Measurements from ENCODE around the gene COG6.

COG6 gene

GRCh38 chr13:39655569-39656324, at the start of gene COG6:
COG6 (plus strand) TSS chr13:39655662; CDS start chr13:39655727, 65 bp downstream.
- DNase-seq = peak; percentile 84 to 96

DNA sequence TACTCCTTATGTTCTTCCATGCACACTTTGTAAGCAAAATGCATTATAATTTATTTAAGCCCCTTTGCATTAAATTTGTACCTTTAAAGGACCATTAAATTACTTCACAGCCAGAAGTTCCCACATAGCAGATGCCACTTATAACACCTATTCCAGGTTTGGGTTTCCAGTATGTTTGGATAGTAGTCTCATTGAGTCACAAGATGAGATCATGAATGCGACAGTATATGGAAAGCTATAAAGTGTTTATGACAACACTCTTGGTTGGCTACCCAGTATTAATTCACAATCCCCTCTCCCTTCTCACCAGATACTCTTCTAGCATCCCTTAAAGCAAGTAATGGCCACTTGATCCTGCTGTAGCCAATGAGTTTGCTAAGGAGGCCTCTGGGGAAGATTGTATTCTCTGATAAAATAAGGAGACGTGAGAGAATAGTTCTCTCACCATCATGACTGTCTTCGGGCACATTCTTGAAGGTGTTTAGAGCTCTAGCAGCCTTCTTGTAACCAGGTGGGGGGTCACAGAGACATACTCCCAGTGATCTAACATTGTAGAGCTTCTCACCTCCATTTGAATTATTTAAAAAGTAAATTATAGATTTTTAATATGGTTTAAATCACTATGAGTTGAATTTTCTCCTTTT, 49.7 kb upstream of the COG6 start:
- DNase-seq = no peak

- DNase-seq = no peak
These were observed 47.6 kb upstream of the COG6 start for GRCh38 chr13:39607876-39608275.

DNA sequence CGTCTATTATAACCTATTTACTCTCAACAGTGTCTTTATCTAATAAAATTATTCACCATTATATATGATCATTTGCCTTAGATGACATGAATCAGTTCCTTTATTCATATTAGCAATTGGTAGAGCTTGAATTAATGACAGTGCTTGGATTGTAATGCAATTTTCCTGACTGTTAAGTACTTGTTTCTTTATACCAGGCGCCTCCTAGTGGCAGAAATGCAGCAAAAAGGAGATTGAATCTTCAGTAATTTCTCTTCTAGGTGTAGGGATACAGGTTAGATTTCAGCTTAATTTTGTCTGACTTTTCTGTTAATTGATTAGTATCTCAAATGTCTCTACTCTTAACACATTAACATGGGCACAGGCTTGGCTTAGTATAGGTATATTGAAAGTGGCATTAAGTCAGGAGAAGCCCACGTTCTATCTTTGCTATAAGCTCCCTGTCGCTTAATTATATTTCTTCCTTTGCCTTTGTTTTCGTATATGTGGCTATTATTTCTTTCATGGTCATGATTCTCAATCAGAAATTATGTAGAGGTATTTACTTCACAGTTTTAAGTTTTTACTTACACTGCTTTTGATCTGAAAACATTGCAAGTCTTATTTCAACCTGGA, 43.3 kb upstream of the COG6 start:
- peak; percentile 76 to 79 for DNase-seq

DNA sequence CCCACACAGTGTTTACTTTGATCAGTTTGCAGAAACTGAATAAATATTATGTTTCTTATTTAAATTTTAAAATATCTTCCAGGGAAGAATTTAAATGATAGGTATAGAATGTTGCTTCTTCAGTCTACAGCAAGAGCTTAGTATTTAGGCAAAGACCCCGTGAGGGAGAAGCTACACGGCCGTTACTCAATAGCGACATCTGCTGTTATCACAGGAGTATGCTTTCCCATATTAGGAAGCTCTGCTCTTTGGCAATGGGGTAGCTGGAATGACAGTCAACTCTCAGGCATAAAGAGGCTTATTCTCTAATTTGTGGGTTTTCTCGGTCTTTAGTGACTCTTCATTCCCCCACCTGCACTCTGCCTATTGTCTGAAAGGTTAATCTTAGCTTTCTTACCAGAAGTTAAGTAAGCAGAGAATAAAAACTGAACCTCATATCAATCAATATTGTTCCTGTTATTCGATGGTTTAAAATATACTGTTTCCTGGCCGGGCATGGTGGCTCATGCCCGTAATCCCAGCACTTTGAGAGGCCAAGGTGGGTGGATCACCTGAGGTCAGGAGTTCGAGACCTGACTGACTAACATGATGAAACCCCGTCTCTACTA, 39.3 kb upstream of the COG6 start:
- peak; percentile 60 to 82 for DNase-seq

DNA sequence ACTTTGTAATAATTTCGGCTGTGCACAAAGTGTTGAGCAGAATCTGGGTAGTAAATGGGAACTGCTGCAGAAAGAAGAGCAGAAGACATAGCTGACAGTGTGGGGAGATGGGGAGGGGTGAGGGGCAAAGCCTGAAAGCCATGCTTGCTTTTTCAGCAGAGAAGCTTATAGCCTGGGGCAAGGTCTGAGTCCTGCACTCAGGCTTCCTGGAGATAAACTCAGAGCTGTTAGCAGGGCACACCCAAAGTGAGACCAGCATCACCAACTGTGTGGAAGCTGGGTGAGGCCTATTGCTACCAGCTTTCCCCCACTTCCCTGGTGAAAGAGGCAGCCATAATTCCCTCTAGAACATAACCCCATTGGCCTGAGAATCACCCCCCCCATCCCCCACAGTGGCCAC, 36.9 kb upstream of the COG6 start:
- DNase-seq = no peak

GRCh38 chr13:39623466-39623865, 32.0 kb upstream of the COG6 start:
- DNase-seq = no peak

DNA sequence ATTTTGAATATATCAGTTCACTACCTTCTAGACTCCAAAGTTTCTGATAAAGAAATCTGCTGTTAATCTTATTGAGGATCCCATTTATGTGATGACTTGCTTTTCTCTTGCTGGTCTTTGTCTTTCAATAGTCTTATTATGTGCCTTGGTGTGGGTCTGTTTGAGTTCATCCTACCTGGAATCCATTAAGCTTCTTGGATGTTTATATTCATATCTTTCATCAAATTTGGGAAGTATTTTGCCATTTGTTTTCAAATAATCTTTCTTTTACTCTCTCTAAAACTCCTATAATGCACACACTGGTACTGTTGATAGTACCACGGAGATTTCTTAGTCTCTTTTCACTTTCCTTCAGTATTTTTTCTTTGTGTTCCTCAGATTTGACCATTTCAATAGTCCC, 24.2 kb upstream of the COG6 start:
- DNase-seq = no peak

DNA sequence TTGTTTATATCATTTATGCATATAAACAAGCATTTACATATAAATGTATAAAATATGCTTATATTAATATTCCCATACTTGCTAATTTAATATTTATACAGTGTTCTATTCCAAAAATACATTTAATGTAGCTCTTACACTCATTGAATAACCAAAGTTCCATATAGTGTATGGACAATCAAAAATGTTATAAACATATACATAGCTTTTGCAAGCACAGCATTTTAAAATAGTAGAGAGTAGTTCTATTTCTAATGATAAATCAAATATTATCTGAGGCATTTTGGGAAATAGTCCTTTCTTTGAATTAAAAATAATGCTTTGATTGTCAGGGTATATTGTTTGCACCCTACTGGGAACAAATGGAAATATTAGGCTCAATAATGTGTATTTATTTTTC, 22.5 kb upstream of the COG6 start:
- DNase-seq = no peak

DNA sequence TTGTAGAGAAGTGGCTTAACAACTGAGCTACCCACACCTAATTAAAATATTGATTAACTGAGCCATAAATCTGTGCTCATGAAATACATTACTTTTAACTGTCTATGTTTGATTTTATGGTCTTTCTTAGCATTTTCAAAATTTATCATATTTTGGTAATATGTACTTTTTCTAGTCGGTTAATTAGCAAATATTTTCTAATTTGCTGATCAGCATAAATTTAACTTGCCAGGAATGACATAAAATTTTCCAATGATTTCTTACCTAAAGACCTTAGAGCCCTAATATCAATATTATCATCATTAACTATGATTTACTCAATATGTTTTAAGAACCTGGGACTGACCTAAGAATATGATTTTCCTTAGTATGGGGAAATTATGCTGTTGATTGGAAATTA, 19.9 kb upstream of the COG6 start:
- DNase-seq = no peak

- DNase-seq = no peak
These were observed 17.6 kb upstream of the COG6 start for GRCh38 chr13:39637890-39638289.

GRCh38 chr13:39641645-39642044, 13.8 kb upstream of the COG6 start:
- no peak for DNase-seq

GRCh38 chr13:39646122-39646521, 9.3 kb upstream of the COG6 start:
- DNase-seq = no peak

GRCh38 chr13:39655041-39655568, 357 bp upstream of the COG6 start:
- no peak for DNase-seq

GRCh38 chr13:39656325-39656677, 839 bp downstream of the COG6 start:
- no peak for DNase-seq

- DNase-seq = no peak
These were observed 8.0 kb downstream of the COG6 start for GRCh38 chr13:39663508-39663907.

DNA sequence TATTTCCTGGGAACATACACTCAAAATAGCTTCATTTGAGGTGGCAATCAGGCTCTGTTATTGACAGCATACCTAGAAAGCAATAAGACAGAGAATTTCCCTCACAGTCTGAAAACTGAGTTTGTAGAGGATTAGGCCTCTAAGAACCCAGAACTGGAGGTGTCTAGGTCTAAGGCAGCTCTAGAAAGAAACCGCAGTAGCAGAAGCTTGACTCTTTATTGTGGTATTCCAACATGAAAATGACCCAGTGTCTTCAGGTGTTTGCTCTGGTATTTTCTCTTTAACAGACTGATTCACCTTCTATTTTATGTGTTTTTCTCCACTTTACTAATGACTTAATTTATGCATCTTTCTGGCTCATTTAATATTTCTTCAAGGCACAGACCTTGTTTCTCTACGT, 8.5 kb downstream of the COG6 start:
- no peak for DNase-seq

GRCh38 chr13:39665763-39666162, 10.3 kb downstream of the COG6 start:
- no peak for DNase-seq

GRCh38 chr13:39670445-39670844, 15.0 kb downstream of the COG6 start:
- no peak for DNase-seq

DNA sequence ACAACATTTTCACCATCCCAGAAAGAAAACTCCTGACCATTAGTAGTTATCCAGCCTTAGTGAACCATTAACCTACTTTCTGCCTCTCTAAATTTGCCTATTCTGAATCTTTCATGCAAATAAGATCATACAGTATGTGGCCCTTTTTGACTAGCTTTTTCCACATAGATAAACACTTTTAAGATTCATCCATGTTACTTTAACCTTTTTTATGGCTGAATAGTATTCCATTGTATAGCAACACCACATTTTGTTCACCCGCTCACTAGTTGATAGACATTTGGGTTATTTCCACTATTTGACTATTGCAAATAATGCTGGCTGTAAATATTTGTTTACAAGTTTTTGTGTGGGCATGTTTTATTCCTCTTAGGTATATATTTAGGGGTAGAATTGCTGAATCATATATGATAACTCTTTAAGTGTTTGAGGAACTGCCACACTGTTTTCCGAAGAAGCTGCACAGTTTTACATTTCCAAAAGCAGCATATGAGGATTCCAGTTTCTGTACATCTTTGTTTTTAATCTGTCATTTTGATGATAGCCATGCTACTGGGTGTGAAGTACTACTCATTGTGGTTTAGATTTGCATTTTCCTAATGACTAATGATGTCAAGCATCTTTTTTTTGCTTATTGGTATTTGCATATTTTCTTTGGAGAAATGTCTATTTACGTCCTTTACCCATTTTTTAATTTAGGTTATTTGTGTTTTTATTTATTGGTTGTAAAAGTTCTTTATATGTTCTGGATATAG, 17.1 kb downstream of the COG6 start:
- no peak for DNase-seq

DNA sequence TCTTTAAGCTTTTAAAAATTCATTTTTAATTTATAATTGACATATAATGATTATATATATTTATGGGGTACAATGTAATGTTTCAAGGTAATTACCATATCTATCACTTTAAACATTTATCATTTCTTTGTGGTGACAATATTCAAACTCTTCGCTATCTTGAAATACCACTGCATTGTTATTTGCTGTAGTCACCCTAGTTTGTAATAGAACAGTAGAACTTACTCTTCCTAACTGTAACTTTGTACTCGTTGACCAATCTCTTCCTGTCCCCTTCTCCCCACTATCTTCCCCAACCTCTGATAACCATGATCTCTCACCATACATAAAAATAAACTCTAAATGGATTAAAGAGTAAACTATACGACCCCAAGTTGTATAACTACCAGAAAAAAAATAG, 20.4 kb downstream of the COG6 start:
- DNase-seq = no peak

DNA sequence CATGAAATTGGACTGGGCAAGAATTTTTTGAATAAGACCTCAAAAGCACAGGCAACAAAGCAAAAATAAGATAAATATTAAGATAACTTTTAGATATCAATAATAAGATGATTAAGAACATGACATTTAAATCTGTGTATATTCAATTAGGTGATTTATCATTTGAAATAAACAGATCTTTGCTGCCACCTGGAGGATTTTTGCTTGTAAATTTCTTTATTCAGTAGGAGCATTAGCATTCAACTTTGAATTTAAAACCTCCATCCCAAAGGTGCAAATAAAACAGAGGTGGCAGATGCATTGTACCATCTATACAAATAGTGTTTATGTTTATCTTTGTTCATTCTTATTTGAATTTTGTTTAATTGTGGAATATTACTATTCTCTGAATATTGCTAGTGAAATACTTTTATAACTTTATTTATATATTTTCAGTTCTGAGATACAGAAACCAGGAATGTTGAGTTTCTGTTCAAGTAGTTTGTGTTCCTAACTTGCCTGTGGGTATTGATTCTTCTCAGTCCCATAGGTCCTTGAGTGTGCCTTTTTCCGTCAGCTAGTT, 20.9 kb downstream of the COG6 start:
- DNase-seq = peak; percentile 62 to 71

GRCh38 chr13:39682310-39682709, 26.8 kb downstream of the COG6 start:
- DNase-seq = no peak
